ENCODE results near the gene GALNT2.
A peak's percentile ranks its signal among the peaks of the same experiment; 100 is the strongest.

Gene GALNT2

GRCh38 chr1:230073371-230074035, 6.5 kb downstream of the GALNT2 start:
- Histone ChIP-seq H3K27me3 (ENCODE audit: insufficient read depth, low read length) (peaks cover 15% of the 10 kb centered on the region), H3K27ac (ENCODE audit: low read length) (no peak overlapping the region), H3K9me3 (ENCODE audit: insufficient read depth, low read depth, low read length) (no peaks in the 10 kb centered on the region), H3K36me3 (ENCODE audit: insufficient read depth, low read depth, low read length) (peaks cover 5% of the 10 kb centered on the region; the same call in 1 of the 2 replicates), H3K4me3 (ENCODE audit: low read length) (no peak overlapping the region), H3K9ac (ENCODE audit: low read depth, low read length) (peak overlapping the region; percentile 5; the same call in 1 of the 2 replicates), H3K4me1 (ENCODE audit: insufficient read depth, low read length) (peaks cover 18% of the 10 kb centered on the region)

- no peak overlapping the region for H3K9ac ChIP-seq (ENCODE audit: low read depth, low read length)
- H3K4me1 ChIP-seq (ENCODE audit: insufficient read depth, low read length) = peaks cover 10% of the 10 kb centered on the region
- peaks cover 8% of the 10 kb centered on the region for H3K27me3 ChIP-seq (ENCODE audit: insufficient read depth, low read length)
- no peak overlapping the region for H3K27ac ChIP-seq (ENCODE audit: low read length)
- H3K9me3 ChIP-seq (ENCODE audit: insufficient read depth, low read depth, low read length) = no peaks in the 10 kb centered on the region
- H3K4me3 ChIP-seq (ENCODE audit: low read length) = no peak overlapping the region
- H3K36me3 ChIP-seq (ENCODE audit: insufficient read depth, low read depth, low read length) = peaks cover 5% of the 10 kb centered on the region; the same call in 1 of the 2 replicates
These were observed 7.2 kb downstream of the GALNT2 start for GRCh38 chr1:230074270-230074669.

GRCh38 chr1:230074762-230075161, 7.7 kb downstream of the GALNT2 start:
- H3K9me3 ChIP-seq (ENCODE audit: insufficient read depth, low read depth, low read length) = no peaks in the 10 kb centered on the region
- no peak overlapping the region for H3K9ac ChIP-seq (ENCODE audit: low read depth, low read length)
- no peak overlapping the region for H3K27ac ChIP-seq (ENCODE audit: low read length)
- H3K4me1 ChIP-seq (ENCODE audit: insufficient read depth, low read length) = peaks cover 8% of the 10 kb centered on the region; the same call in 1 of the 2 replicates
- H3K27me3 ChIP-seq (ENCODE audit: insufficient read depth, low read length) = peaks cover 3% of the 10 kb centered on the region
- peaks cover 5% of the 10 kb centered on the region; the same call in 1 of the 2 replicates for H3K36me3 ChIP-seq (ENCODE audit: insufficient read depth, low read depth, low read length)
- H3K4me3 ChIP-seq (ENCODE audit: low read length) = no peak overlapping the region

- Histone ChIP-seq H3K4me3 (ENCODE audit: low read length) (no peak overlapping the region), H3K36me3 (ENCODE audit: insufficient read depth, low read depth, low read length) (peaks cover 5% of the 10 kb centered on the region; the same call in 1 of the 2 replicates), H3K27ac (ENCODE audit: low read length) (no peak overlapping the region), H3K4me1 (ENCODE audit: insufficient read depth, low read length) (peaks cover 8% of the 10 kb centered on the region; the same call in 1 of the 2 replicates), H3K9me3 (ENCODE audit: insufficient read depth, low read depth, low read length) (no peaks in the 10 kb centered on the region), H3K9ac (ENCODE audit: low read depth, low read length) (no peak overlapping the region), H3K27me3 (ENCODE audit: insufficient read depth, low read length) (no peaks in the 10 kb centered on the region)
These were observed 9.1 kb downstream of the GALNT2 start for GRCh38 chr1:230076121-230076520.

GRCh38 chr1:230077011-230077410, 10.0 kb downstream of the GALNT2 start:
- Histone ChIP-seq H3K4me1 (ENCODE audit: insufficient read depth, low read length) (peaks cover 8% of the 10 kb centered on the region; the same call in 1 of the 2 replicates), H3K36me3 (ENCODE audit: insufficient read depth, low read depth, low read length) (peaks cover 5% of the 10 kb centered on the region; the same call in 1 of the 2 replicates), H3K27ac (ENCODE audit: low read length) (no peak overlapping the region), H3K4me3 (ENCODE audit: low read length) (no peak overlapping the region), H3K9me3 (ENCODE audit: insufficient read depth, low read depth, low read length) (no peaks in the 10 kb centered on the region), H3K9ac (ENCODE audit: low read depth, low read length) (no peak overlapping the region), H3K27me3 (ENCODE audit: insufficient read depth, low read length) (no peaks in the 10 kb centered on the region)

GRCh38 chr1:230077436-230078213, 10.6 kb downstream of the GALNT2 start:
- Histone ChIP-seq H3K27me3 (ENCODE audit: insufficient read depth, low read length) (no peaks in the 10 kb centered on the region), H3K9me3 (ENCODE audit: insufficient read depth, low read depth, low read length) (0 out of 2 replicates have a peak, but pooled peaks cover 2% of the 10 kb centered on the region), H3K36me3 (ENCODE audit: insufficient read depth, low read depth, low read length) (peaks cover 5% of the 10 kb centered on the region; the same call in 1 of the 2 replicates), H3K27ac (ENCODE audit: low read length) (no peak overlapping the region), H3K4me3 (ENCODE audit: low read length) (no peak overlapping the region), H3K9ac (ENCODE audit: low read depth, low read length) (no peak overlapping the region), H3K4me1 (ENCODE audit: insufficient read depth, low read length) (peaks cover 8% of the 10 kb centered on the region; the same call in 1 of the 2 replicates)

- Histone ChIP-seq H3K36me3 (ENCODE audit: insufficient read depth, low read depth, low read length) (peaks cover 5% of the 10 kb centered on the region; the same call in 1 of the 2 replicates), H3K9ac (ENCODE audit: low read depth, low read length) (no peak overlapping the region), H3K4me1 (ENCODE audit: insufficient read depth, low read length) (peaks cover 6% of the 10 kb centered on the region), H3K4me3 (ENCODE audit: low read length) (no peak overlapping the region), H3K27ac (ENCODE audit: low read length) (no peak overlapping the region), H3K9me3 (ENCODE audit: insufficient read depth, low read depth, low read length) (0 out of 2 replicates have a peak, but pooled peaks cover 5% of the 10 kb centered on the region), H3K27me3 (ENCODE audit: insufficient read depth, low read length) (no peaks in the 10 kb centered on the region)
These were observed 12.4 kb downstream of the GALNT2 start for GRCh38 chr1:230079199-230080024.

- Histone ChIP-seq H3K27ac (ENCODE audit: low read length) (no peak overlapping the region), H3K4me3 (ENCODE audit: low read length) (no peak overlapping the region), H3K4me1 (ENCODE audit: insufficient read depth, low read length) (peaks cover 15% of the 10 kb centered on the region)
These were observed 13.8 kb downstream of the GALNT2 start for GRCh38 chr1:230080822-230081221.

GRCh38 chr1:230081751-230082150, 14.7 kb downstream of the GALNT2 start:
- Histone ChIP-seq H3K9me3 (ENCODE audit: insufficient read depth, low read depth, low read length) (0 out of 2 replicates have a peak, but pooled peaks cover 5% of the 10 kb centered on the region), H3K9ac (ENCODE audit: low read depth, low read length) (no peak overlapping the region), H3K27me3 (ENCODE audit: insufficient read depth, low read length) (no peaks in the 10 kb centered on the region), H3K27ac (ENCODE audit: low read length) (no peak overlapping the region), H3K36me3 (ENCODE audit: insufficient read depth, low read depth, low read length) (peaks cover 5% of the 10 kb centered on the region; the same call in 1 of the 2 replicates), H3K4me3 (ENCODE audit: low read length) (no peak overlapping the region), H3K4me1 (ENCODE audit: insufficient read depth, low read length) (peaks cover 23% of the 10 kb centered on the region)

More at GRCh38 chr1:230080822-230081221, 13.8 kb downstream of the GALNT2 start:
- H3K9me3 ChIP-seq (ENCODE audit: insufficient read depth, low read depth, low read length) = 0 out of 2 replicates have a peak, but pooled peaks cover 5% of the 10 kb centered on the region
- no peak overlapping the region for H3K9ac ChIP-seq (ENCODE audit: low read depth, low read length)
- peaks cover 5% of the 10 kb centered on the region; the same call in 1 of the 2 replicates for H3K36me3 ChIP-seq (ENCODE audit: insufficient read depth, low read depth, low read length)
- no peaks in the 10 kb centered on the region for H3K27me3 ChIP-seq (ENCODE audit: insufficient read depth, low read length)

- Histone ChIP-seq H3K36me3 (ENCODE audit: insufficient read depth, low read depth, low read length) (peaks cover 4% of the 10 kb centered on the region; the same call in 1 of the 2 replicates), H3K9me3 (ENCODE audit: insufficient read depth, low read depth, low read length) (0 out of 2 replicates have a peak, but pooled peaks cover 5% of the 10 kb centered on the region), H3K9ac (ENCODE audit: low read depth, low read length) (no peak overlapping the region), H3K27me3 (ENCODE audit: insufficient read depth, low read length) (no peaks in the 10 kb centered on the region), H3K27ac (ENCODE audit: low read length) (no peak overlapping the region), H3K4me1 (ENCODE audit: insufficient read depth, low read length) (peaks cover 28% of the 10 kb centered on the region), H3K4me3 (ENCODE audit: low read length) (no peak overlapping the region)
These were observed 15.2 kb downstream of the GALNT2 start for GRCh38 chr1:230082211-230082610.

- Histone ChIP-seq H3K9ac (ENCODE audit: low read depth, low read length) (no peak overlapping the region), H3K4me1 (ENCODE audit: insufficient read depth, low read length) (peaks cover 24% of the 10 kb centered on the region), H3K36me3 (ENCODE audit: insufficient read depth, low read depth, low read length) (no peaks in the 10 kb centered on the region), H3K27me3 (ENCODE audit: insufficient read depth, low read length) (no peaks in the 10 kb centered on the region), H3K27ac (ENCODE audit: low read length) (no peak overlapping the region), H3K4me3 (ENCODE audit: low read length) (no peak overlapping the region), H3K9me3 (ENCODE audit: insufficient read depth, low read depth, low read length) (0 out of 2 replicates have a peak, but pooled peaks cover 5% of the 10 kb centered on the region)
These were observed 16.0 kb downstream of the GALNT2 start for GRCh38 chr1:230083053-230083452.

Measured in iPS-20b (cell line).